Adrenal gland (tissue), 12 donors: ENCODE results near the gene QSOX2. TPM values are rescaled to one million over a fixed set of nuclear protein-coding genes. Genes with fewer than 3 reads are reported as not detected.

Experiments used
- DNase-seq, 7 donors: peaks; one replicate each; pipeline ENCODE4 v3.0.0-alpha.2; 2019 to 2020
- H3K27ac ChIP-seq, 5 donors: fragments of 200-600 bp; sonication (generic) in 4 of 5; 1 replicate in 3 of 5; 2 replicates in 2 of 5; pipeline versions ENCODE4 v1.5.1 to v1.8.0; 2016 to 2020; ENCODE audit warnings: mild to moderate bottlenecking in 1 of 5
- H3K27me3 ChIP-seq: fragments of 200-600 bp; 2 replicates; pipeline ENCODE4 v1.8.0; 2021
- H3K36me3 ChIP-seq, 2 donors: fragments of 200-600 bp; replicated peaks in 1 of 2; 1 replicate in 1 of 2; 2 replicates in 1 of 2; pipeline versions ENCODE4 v1.5.1 to v1.8.0; 2018 to 2022
- H3K4me1 ChIP-seq, 2 donors: fragments of 200-600 bp; replicated peaks in 1 of 2; 1 replicate in 1 of 2; 2 replicates in 1 of 2; pipeline versions ENCODE4 v1.5.1 to v1.8.0; 2018 to 2021
- H3K4me3 ChIP-seq, 4 donors: fragments of 200-600 bp; sonication (generic) in 3 of 4; one replicate each; pipeline ENCODE4 v1.5.1; 2016 to 2018
- H3K9me3 ChIP-seq, 3 donors: fragments of 200-600 bp; sonication (generic) in 1 of 3; replicated peaks in 1 of 3; 1 replicate in 2 of 3; 2 replicates in 1 of 3; pipeline versions ENCODE4 v1.5.1 to v1.8.0; 2016 to 2021
- POLR2A ChIP-seq, 2 donors: fragments of 450-650 bp; IDR thresholded peaks; one replicate each; pipeline ENCODE4 v1.6.1; 2017; ENCODE audit warnings: antibody characterized with exemption in 2 of 2, mild to moderate bottlenecking in 2 of 2, moderate library complexity in 1 of 2
- WGBS, 4 donors: extraction: QIAGEN DNeasy Blood & Tissue Kit in 2 of 4; methylation state at CpG; one replicate each; pipeline versions ENCODE4 v1.1.5 to v1.1.7; 2013 to 2017; 5-methylcytosine and 5-hydroxymethylcytosine counted together
- intact Hi-C, 2 donors: fragments of 100-400 bp; cut with DNase I; formaldehyde crosslinking; loops; one replicate each; pipeline versions ENCODE4 v1.14.1 to v1.15.0; 2022 to 2023
- polyA plus RNA-seq, 3 donors: library from polyadenylated mRNA; stranded (reverse); fragments of 200-250 nt in 2 of 3; fragments of 350-450 nt in 1 of 3; fragmentation: Illumina TruSeq in 1 of 3; extraction: RNeasy Lipid Tissue Mini Kit (QIAGEN cat#74804) in 1 of 3; gene quantifications; one replicate each; pipeline ENCODE4 v1.2.3, GENCODE V29; 2013 to 2014
- total RNA-seq, 9 donors: library from RNA; depleted of rRNA in 4 of 9; stranded (reverse); fragments of >200 nt in 4 of 9; fragments of 120-200 nt in 1 of 9; fragmentation: NEBNext Ultra II Directional in 1 of 9; extraction: Animal tissue kit (Norgen Biotek cat#: 25700) in 1 of 9; gene quantifications; one replicate each; pipeline versions ENCODE4 v1.1.0 to v1.2.4, GENCODE V29; 2013 to 2023
- TF ChIP-seq, protein P1 (sequence below), 6 experiments: fragments of 450-650 bp in 4 of 6; fragments of 200-600 bp in 2 of 6; sonication (generic) in 1 of 6; IDR thresholded peaks; 1 replicate in 5 of 6; 2 replicates in 1 of 6; pipeline versions ENCODE4 v1.5.1 to v1.8.0; 2016 to 2021; ENCODE audit warnings: antibody characterized with exemption in 6 of 6, mild to moderate bottlenecking in 2 of 6, moderate library complexity in 1 of 6
- donor health status: healthy with polysubstance abuse.
- donor health status: Bipolar disorder and iron deficiency.
- donor health status: DM: yes; HTN: yes; CAD: no.
- donor health status: DM: no; HTN: no; CAD: no.
- donor health status: DM: no; HTN: no; CAD: no.
- donor health status: DM: yes; HTN: yes; CAD: no.

QSOX2 gene
- total and polyA plus RNA-seq, 12 donors = 6.4 to 14.3 (median 9.3) TPM

DNA sequence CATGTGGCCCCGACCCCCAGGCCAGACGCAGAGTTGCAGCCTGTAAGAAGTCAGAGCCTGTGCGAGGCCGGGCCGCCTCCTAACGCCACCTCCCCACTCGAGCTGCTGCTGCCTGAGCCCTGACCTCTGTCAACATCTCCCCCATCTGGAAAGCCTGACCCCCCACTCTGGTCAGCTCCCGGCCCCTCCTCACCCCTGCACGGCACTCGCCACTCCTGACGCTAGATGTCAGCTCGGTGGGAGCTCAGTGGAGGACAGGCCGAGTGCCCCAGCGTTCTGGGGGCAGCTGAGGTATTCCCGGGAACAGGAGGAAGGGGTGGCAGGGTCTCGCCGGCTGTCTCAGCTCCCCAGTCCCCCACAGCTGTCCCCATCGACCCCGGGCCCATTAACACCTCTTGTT, 60.5 kb downstream of the QSOX2 start:
- Histone ChIP-seq H3K9me3 (no peaks in the 10 kb centered on the region), H3K27ac (no peak overlapping the region), H3K4me1 (no peaks in the 10 kb centered on the region), H3K36me3 (no peaks in the 10 kb centered on the region), H3K4me3 (no peak overlapping the region), H3K27me3 (peaks cover 33% of the 10 kb centered on the region)
- intact Hi-C loops = no loop called here
- WGBS, 4 donors = 38 to 54% (median 52%) methylated on average over 17 to 19 of the region's 19 CpGs
- TF ChIP-seq, protein P1, sequence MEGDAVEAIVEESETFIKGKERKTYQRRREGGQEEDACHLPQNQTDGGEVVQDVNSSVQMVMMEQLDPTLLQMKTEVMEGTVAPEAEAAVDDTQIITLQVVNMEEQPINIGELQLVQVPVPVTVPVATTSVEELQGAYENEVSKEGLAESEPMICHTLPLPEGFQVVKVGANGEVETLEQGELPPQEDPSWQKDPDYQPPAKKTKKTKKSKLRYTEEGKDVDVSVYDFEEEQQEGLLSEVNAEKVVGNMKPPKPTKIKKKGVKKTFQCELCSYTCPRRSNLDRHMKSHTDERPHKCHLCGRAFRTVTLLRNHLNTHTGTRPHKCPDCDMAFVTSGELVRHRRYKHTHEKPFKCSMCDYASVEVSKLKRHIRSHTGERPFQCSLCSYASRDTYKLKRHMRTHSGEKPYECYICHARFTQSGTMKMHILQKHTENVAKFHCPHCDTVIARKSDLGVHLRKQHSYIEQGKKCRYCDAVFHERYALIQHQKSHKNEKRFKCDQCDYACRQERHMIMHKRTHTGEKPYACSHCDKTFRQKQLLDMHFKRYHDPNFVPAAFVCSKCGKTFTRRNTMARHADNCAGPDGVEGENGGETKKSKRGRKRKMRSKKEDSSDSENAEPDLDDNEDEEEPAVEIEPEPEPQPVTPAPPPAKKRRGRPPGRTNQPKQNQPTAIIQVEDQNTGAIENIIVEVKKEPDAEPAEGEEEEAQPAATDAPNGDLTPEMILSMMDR (IDR thresholded peaks at IDR 0.05) = no peak
- TF ChIP-seq POLR2A (IDR thresholded peaks at IDR 0.05) = no peak
- no peak for DNase-seq

DNA sequence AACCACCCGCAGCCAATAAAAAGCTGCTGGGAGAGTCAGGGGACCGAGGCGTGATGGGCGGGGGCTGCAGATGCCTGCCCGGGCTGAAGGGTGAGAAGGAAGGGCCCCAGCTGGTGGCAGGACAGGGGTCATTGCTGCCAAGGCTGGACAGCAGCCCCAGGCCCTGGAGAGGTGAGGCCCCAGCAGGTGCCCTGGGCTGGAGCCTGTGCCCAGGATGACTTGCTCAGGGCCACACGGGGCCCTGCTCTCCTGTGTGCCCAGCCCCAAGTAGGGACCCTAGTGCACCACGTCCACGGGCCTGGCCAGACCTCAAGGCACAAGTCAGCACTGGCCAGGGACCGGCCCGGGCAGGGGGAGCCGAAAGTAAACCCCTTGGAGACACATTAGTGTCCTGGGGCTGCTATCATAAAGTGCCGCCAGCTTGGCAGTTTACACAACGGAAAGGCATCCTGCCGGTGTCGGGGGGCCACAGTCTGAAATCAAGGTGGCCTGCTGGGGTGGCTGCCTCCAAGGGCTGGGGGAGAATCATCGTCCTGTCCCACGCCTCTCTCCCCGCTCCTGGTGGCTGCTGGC, 62.7 kb downstream of the QSOX2 start:
- intact Hi-C loops = no loop called here
- DNase-seq = no peak
- no peak overlapping the region for H3K4me3 ChIP-seq
- no peaks in the 10 kb centered on the region for H3K4me1 ChIP-seq
- H3K9me3 ChIP-seq = no peaks in the 10 kb centered on the region
- 80 to 100% (median 87%) methylated on average over 1 to 18 of the region's 18 CpGs for WGBS, 4 donors
- TF ChIP-seq, protein P1 (IDR thresholded peaks at IDR 0.05) = no peak
- no peak for TF ChIP-seq POLR2A (IDR thresholded peaks at IDR 0.05)
- no peaks in the 10 kb centered on the region for H3K36me3 ChIP-seq
- peaks cover 24% of the 10 kb centered on the region for H3K27me3 ChIP-seq
- no peak overlapping the region for H3K27ac ChIP-seq

DNA sequence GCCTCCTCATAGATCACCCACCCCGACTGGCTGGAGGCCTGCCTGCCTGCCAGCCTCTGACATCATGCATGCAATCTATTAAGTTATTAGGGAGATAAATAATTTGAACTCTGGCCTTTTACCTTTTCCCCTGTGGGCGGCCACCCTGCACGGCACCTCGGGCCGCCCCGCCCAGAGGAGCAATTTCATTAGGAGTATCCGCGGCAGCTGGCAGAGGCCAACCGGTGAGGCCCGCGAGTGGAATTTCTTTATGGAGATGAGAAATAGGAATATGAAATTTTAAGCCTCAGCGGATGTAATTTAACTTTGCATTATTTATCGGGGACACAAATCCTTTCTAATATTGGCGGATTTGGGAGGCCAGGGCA, 63.2 kb downstream of the QSOX2 start:
- TF ChIP-seq, protein P1 (IDR thresholded peaks at IDR 0.05) = no peak
- TF ChIP-seq POLR2A (IDR thresholded peaks at IDR 0.05) = no peak
- no peaks in the 10 kb centered on the region for H3K36me3 ChIP-seq
- WGBS, 4 donors = 65 to 71% (median 68%) methylated on average over 13 to 14 of the region's 14 CpGs
- H3K27ac ChIP-seq = no peak overlapping the region
- H3K4me1 ChIP-seq = no peaks in the 10 kb centered on the region
- no peaks in the 10 kb centered on the region for H3K9me3 ChIP-seq
- no peak for DNase-seq
- intact Hi-C loops = no loop called here
- H3K4me3 ChIP-seq = no peak overlapping the region
- H3K27me3 ChIP-seq = peaks cover 22% of the 10 kb centered on the region

DNA sequence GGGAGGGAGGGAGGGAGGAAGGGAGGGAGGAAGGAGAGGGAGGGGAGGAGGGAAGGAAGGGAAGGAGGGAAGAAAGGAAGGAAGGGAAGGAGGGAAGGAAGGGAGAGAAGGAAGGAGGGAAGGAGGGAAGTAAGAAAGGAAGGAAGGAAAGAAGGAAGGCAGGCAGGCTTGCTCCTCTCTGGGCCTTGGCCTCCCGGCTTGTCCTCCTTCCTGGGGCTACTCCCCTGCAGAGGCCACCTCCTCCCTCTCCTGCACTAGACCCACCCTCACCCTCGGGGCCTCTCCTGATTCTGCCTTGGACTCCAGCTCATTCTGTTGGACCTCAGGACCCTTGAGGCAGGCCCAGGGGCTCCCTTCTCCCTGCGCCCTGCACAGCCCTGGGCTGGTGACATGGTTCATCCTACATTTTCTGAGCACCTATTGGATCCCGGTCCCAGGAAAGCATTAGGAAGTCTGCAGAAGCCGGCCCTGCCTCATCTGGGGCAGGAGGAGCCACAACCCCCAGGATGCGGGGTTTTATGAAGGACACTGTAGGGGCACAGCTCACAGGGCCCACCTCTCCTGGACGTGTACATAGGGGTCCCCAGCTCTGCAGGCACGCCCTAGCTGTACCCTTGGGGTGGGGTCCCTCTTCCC, 63.7 kb downstream of the QSOX2 start:
- no peak for DNase-seq
- Histone ChIP-seq H3K27ac (no peak overlapping the region), H3K4me1 (no peaks in the 10 kb centered on the region), H3K9me3 (no peaks in the 10 kb centered on the region), H3K36me3 (no peaks in the 10 kb centered on the region), H3K4me3 (no peak overlapping the region), H3K27me3 (peaks cover 18% of the 10 kb centered on the region)
- intact Hi-C loops = no loop called here
- TF ChIP-seq, protein P1 (IDR thresholded peaks at IDR 0.05) = no peak
- TF ChIP-seq POLR2A (IDR thresholded peaks at IDR 0.05) = no peak
- WGBS, 4 donors = 56 to 78% (median 64%) methylated on average over 6 to 8 of the region's 8 CpGs
